Mucosa of rectum (tissue), 2 donors: ENCODE results near the gene ACVRL1.

Experiments
- H3K27ac ChIP-seq, 2 donors: one replicate each; pipeline ENCODE4 v1.7.0; 2013; ENCODE audit warnings: inconsistent platforms in 2 of 2, low read depth in 2 of 2, low read length in 2 of 2
- H3K27me3 ChIP-seq, 2 donors: one replicate each; pipeline ENCODE4 v1.7.0; 2013; ENCODE audit warnings: low read length in 2 of 2; ENCODE audit not compliant: control insufficient read depth in 2 of 2, insufficient read depth in 2 of 2
- H3K36me3 ChIP-seq, 2 donors: one replicate each; pipeline ENCODE4 v1.7.0; 2013; ENCODE audit warnings: low read length in 2 of 2; ENCODE audit not compliant: control insufficient read depth in 2 of 2, insufficient read depth in 2 of 2
- H3K4me1 ChIP-seq, 2 donors: one replicate each; pipeline ENCODE4 v1.7.0; 2013; ENCODE audit warnings: low read length in 2 of 2, mild to moderate bottlenecking in 1 of 2; ENCODE audit not compliant: control insufficient read depth in 2 of 2, insufficient read depth in 2 of 2
- H3K4me3 ChIP-seq, 2 donors: one replicate each; pipeline ENCODE4 v1.7.0; 2013; ENCODE audit warnings: low read length in 2 of 2
- H3K9ac ChIP-seq, 2 donors: one replicate each; pipeline ENCODE4 v1.7.0; 2013; ENCODE audit warnings: low read length in 2 of 2, low read depth in 1 of 2, mild to moderate bottlenecking in 1 of 2
- H3K9me3 ChIP-seq, 2 donors: one replicate each; pipeline ENCODE4 v1.7.0; 2013; ENCODE audit warnings: low read length in 2 of 2; ENCODE audit not compliant: control insufficient read depth in 2 of 2
- donor health status: healthy.
- donor health status: Normal muscosa, but diverticular disease.

ACVRL1 gene

GRCh38 chr12:51951199-51951842 is 44.0 kb downstream of the ACVRL1 start, which contains the start of gene ACVR1B:
Gene ACVR1B (plus strand): TSS chr12:51951699. CDS start chr12:51951744, 45 bp downstream.
- H3K36me3 ChIP-seq = no peaks in the 10 kb centered on the region
- no peaks in the 10 kb centered on the region for H3K27me3 ChIP-seq
- peak within 1 kb of the TSS; percentile 96 to 97 for H3K9ac ChIP-seq
- peaks cover 22% of the 10 kb centered on the region in 2 donors for H3K4me1 ChIP-seq
- H3K4me3 ChIP-seq = peak within 1 kb of the TSS; percentile 79 to 91
- H3K27ac ChIP-seq = peak within 1 kb of the TSS; percentile 83 to 92
- H3K9me3 ChIP-seq = no peaks in the 10 kb centered on the region

GRCh38 chr12:51951843-51952722 is 44.8 kb downstream of the ACVRL1 start:
- peak overlapping the region; percentile 79 to 91 for H3K4me3 ChIP-seq
- H3K4me1 ChIP-seq = peaks cover 26 to 27% of the 10 kb centered on the region in 2 donors
- no peaks in the 10 kb centered on the region for H3K9me3 ChIP-seq
- H3K27ac ChIP-seq = peak overlapping the region; percentile 83 to 92
- peak overlapping the region; percentile 96 to 97 for H3K9ac ChIP-seq
- no peaks in the 10 kb centered on the region for H3K27me3 ChIP-seq
- no peaks in the 10 kb centered on the region for H3K36me3 ChIP-seq

- Histone ChIP-seq H3K36me3 (peaks cover 2% of the 10 kb centered on the region in 2 donors), H3K9me3 (no peaks in the 10 kb centered on the region), H3K27ac (peak overlapping the region; percentile 82 to 92), H3K27me3 (no peaks in the 10 kb centered on the region), H3K4me1 (peaks cover 26 to 27% of the 10 kb centered on the region in 2 donors), H3K4me3 (peak overlapping the region; percentile 79 to 91), H3K9ac (peak overlapping the region; percentile 64 to 97)
Measured at GRCh38 chr12:51953089-51953488, 45.8 kb downstream of the ACVRL1 start.

GRCh38 chr12:51953864-51954263 is 46.6 kb downstream of the ACVRL1 start:
- Histone ChIP-seq H3K9me3 (no peaks in the 10 kb centered on the region), H3K4me1 (peaks cover 29 to 31% of the 10 kb centered on the region in 2 donors), H3K36me3 (peaks cover 2% of the 10 kb centered on the region in 2 donors), H3K27ac (peak overlapping the region; percentile 82 to 92), H3K4me3 (peak overlapping the region; percentile 79 to 91), H3K27me3 (no peaks in the 10 kb centered on the region), H3K9ac (peak overlapping the region; percentile 43 to 97)

- Histone ChIP-seq H3K27ac (peak overlapping the region; percentile 82 to 92), H3K9me3 (no peaks in the 10 kb centered on the region), H3K27me3 (no peaks in the 10 kb centered on the region), H3K4me1 (peaks cover 38 to 40% of the 10 kb centered on the region in 2 donors), H3K36me3 (peaks cover 2 to 7% of the 10 kb centered on the region in 2 donors), H3K9ac (peak overlapping the region; percentile 43 to 97), H3K4me3 (peak overlapping the region; percentile 79 to 91)
Measured at GRCh38 chr12:51954561-51955361, 47.5 kb downstream of the ACVRL1 start.

- Histone ChIP-seq H3K4me1 (peaks cover 39 to 49% of the 10 kb centered on the region in 2 donors), H3K27me3 (no peaks in the 10 kb centered on the region), H3K4me3 (peak overlapping the region in 1 of 2 donors; percentile 91), H3K9ac (peak overlapping the region; percentile 50 to 97), H3K9me3 (no peaks in the 10 kb centered on the region), H3K27ac (peak overlapping the region; percentile 82 to 92), H3K36me3 (peaks cover 7 to 8% of the 10 kb centered on the region in 2 donors)
Measured at GRCh38 chr12:51955702-51956101, 48.4 kb downstream of the ACVRL1 start.

GRCh38 chr12:51958542-51958941 is 51.2 kb downstream of the ACVRL1 start:
- H3K27me3 ChIP-seq = no peaks in the 10 kb centered on the region
- H3K36me3 ChIP-seq = peaks cover 7 to 13% of the 10 kb centered on the region in 2 donors
- H3K27ac ChIP-seq = peak overlapping the region; percentile 43 to 58
- H3K9me3 ChIP-seq = no peaks in the 10 kb centered on the region
- H3K4me1 ChIP-seq = peaks cover 52 to 70% of the 10 kb centered on the region in 2 donors
- H3K9ac ChIP-seq = no peak overlapping the region
- no peak overlapping the region for H3K4me3 ChIP-seq

- Histone ChIP-seq H3K9ac (peak overlapping the region; percentile 1 to 47), H3K27ac (peak overlapping the region; percentile 43 to 58), H3K9me3 (no peaks in the 10 kb centered on the region), H3K4me1 (peaks cover 49 to 64% of the 10 kb centered on the region in 2 donors), H3K4me3 (peak overlapping the region; percentile 25 to 41), H3K27me3 (no peaks in the 10 kb centered on the region), H3K36me3 (peaks cover 9 to 19% of the 10 kb centered on the region in 2 donors)
Measured at GRCh38 chr12:51959211-51959610, 51.9 kb downstream of the ACVRL1 start.

- Histone ChIP-seq H3K27ac (peak overlapping the region; percentile 19 to 70), H3K9me3 (no peaks in the 10 kb centered on the region), H3K9ac (peak overlapping the region in 1 of 2 donors; percentile 29), H3K4me1 (peaks cover 48 to 63% of the 10 kb centered on the region in 2 donors), H3K4me3 (no peak overlapping the region), H3K36me3 (peaks cover 9 to 21% of the 10 kb centered on the region in 2 donors), H3K27me3 (no peaks in the 10 kb centered on the region)
Measured at GRCh38 chr12:51959921-51960320, 52.6 kb downstream of the ACVRL1 start.
